OCI-M2 (cell line): Measurements from ENCODE around the gene ESRRG.

Source experiments
- DNase-seq: peaks from one replicate; lab custom pipeline; 2025; ENCODE audit not compliant: unreplicated experiment; lab: John Stamatoyannopoulos, UW

ESRRG gene

DNA sequence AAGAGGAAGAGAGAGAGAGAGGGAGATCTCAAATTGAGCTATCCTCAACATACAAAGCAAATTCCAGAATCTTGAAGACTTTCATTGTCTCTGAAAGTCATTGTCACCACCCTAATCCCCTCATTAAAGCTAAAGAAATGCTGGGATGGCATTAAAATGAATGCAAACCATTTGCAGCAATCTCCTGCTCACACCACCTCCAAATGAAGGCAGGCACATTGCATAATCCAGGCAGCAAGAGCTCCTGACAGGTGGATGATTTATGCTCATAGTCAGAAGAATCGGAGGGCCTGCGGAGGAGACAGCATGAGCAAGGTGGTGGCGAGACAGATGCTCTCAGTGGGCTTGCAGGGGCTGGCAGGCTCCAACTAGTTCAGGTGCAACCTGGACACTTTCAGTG is 90.2 kb downstream of the ESRRG start:
- DNase-seq = no peak

DNA sequence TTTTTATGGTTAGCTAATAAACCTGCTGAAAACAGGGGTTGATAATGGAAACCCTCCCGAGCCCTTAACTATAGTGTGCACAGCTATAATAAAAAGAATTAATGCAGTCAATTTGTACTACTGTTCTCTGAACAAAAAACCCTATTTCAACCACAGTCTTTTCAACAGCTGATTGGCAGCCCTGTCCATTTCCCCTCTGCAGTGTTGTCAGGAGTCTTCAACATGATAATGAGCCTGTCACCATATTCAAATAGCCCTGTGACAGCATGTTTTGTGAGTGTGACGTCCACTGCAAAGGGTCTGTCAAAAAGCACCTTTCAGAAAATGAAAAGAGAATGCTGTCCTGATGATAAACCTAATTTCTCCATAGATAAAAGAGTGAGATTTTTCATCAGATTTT is 92.7 kb downstream of the ESRRG start:
- DNase-seq = no peak

DNA sequence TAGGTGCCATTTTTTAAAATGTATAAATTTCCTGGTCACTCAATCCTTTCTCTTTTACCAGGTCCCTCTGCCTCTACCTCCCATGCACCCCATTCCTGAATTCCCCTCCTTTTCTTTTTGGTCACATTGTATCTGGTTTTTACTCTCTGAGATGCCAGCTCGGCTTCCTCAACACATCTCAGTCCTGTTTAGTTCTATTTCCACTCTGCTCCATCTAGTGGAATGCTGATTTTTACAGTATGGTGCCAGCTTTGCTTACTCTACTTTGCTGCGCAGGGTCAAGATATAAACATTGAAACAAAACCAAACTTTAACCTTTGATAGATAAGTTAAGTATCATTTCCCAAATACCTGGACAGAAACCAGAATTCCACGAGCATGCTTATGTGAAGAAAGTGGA is 96.0 kb downstream of the ESRRG start:
- no peak for DNase-seq

DNA sequence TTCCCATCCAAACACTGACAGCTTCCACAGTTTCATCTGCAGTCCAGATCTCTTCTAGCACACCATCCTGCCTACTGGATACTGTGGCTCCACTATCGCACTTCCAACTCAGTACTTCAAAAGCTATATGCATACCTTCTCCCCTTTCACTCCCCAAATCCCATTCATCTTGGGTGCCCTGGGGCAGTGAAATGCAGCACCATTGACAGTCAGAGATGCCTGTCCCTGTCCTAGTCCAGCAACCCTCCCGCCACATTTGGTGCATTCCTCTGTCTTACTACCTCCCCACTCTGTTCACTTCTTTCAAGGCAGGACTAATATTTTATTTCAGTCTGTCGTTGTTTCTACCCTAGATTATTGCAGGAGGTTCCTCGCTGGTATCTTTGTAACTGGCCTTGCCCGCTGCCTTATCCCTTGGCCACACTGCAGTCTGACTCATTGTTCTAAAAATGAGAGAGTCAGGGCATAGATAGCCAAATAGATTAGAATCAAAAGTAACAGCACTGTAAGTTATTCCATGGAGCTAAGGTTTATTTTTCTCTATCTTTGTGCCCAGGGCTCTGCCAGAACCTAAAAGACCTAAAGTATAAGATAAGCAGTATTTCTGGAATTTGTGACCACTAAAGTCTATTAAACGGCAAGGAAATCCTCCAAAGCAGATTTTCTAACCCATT is 96.7 kb downstream of the ESRRG start:
- no peak for DNase-seq

DNA sequence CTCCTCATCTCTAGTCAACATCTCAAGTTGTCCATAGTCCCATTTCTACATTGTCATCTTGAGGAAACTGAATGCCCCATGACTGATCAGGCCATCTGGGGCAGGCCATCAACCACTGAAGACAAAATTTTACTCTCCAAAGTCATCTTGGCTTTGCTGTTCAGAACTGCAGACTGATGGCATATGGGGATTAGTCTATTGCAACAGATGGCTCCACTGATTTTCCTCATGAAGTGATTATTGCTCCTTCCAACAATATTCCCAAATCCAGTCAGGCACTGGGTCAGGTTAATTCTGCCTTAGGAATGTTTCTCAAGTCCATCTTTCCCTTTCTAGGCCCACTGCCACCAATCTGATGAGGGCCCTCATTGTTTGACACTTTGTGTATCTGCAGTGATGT is 101.7 kb downstream of the ESRRG start:
- no peak for DNase-seq

DNA sequence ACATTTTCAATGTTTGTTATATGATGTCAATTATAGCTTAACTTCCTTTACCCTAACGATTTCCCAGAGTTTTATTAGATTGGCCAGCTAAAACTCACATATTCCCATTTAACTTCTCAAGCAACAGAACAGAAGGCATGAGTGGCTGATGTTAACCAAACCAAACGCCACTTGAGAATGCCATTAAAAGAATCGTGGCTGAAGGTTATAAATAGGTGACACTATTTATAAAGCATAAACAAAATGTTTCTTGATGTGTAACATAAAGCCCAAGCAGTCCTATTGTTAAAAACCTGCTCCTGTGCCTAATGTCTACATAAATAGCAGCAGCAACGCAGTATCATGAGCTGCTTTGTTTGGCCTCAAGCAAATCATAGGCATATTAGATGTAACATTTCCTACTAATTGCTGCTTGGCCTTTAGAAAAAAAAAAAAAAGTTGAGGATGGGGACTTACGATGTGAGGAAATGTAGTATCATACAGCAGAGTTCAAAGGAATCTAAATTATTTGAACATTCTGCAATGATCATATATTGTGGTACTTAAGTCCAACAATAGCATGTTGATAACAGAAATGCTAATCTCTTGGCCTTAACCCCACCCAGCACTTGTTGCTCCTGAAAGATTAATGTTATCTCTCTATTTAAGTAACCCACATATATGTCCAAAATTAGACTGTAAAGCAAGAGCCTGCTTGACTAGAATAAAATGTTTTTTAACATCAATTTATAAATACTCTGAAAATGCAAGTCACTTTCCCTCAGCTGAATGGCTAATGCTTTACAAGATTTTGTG is 106.0 kb downstream of the ESRRG start:
- DNase-seq = no peak

DNA sequence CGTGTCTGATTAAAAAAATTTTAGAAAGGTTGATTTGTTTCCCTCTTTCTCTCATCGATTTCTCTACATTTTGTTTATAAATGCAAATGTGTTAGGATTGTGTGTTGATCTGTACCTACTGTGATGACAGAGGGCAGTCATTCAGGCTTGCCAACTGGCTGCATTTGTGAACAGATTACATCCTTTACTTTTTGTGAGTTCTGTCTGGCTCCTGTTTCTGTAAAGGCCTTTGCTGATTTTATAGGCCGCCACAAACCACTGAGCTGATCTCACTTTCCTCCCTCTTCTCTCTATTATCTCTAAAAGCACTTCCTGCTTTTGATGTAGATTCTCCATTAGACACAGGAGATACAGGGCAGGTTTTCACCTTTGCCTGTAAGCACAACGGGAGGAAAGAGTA is 106.8 kb downstream of the ESRRG start:
- DNase-seq = no peak

DNA sequence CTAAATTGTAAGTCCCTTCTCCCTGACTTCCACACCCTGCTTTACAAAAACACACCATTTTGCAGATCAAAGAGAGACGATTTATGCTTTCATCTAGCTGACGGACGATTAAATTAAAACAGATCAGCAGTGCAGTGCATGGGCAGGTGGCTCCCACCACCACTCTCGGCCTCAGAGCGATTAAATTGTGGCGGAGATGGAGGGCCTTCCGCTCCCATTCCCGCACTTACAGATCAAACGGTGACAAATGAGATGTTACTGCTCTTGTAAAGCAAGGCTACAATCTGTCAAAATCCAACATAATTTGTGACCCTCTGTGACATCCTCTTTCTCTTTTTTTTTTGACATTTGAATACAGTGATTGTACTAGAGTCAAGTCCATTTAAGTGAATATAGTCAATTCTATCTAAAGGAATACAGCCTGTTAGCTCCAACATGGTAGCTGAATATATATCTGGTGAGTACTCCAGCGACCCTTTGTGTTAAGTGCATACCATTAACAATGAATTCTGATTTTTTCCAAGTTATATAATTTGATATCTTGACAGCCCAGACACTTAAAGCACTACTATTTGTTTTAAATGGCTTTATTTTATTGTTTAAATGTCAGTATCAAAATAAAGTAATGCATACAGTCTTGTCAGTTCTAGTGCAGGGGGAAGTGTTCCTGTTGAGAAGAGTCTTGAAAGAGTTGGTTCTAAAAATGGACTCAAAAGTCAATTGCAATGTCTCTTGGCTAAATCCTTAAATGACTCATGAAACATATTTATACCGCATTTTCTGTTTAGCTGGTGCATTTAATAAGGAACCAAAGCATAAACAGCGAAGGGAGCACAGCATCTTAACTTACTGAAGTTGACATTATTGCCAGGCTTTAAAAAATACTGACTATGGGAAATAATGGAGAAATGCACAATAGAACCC is 109.0 kb downstream of the ESRRG start:
- DNase-seq = no peak

DNA sequence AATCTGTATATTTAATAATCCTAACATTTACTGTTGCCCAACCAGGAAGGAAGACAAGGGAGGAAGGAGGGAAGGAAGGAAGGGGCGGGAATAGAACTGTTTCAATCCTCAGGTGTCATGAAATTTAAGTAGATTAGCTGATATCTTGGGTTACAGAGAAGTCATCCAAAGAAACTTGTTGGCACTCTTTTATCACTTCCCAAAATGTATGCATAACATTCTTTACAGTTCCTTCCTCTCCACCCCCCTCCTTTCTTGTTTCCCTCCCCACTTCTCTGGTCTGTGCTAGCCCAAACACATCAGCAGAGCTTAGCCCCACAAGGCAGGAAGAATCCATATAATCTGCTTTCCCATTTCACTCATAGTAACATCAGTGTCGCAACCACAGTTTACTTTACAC is 110.9 kb downstream of the ESRRG start:
- DNase-seq = no peak

DNA sequence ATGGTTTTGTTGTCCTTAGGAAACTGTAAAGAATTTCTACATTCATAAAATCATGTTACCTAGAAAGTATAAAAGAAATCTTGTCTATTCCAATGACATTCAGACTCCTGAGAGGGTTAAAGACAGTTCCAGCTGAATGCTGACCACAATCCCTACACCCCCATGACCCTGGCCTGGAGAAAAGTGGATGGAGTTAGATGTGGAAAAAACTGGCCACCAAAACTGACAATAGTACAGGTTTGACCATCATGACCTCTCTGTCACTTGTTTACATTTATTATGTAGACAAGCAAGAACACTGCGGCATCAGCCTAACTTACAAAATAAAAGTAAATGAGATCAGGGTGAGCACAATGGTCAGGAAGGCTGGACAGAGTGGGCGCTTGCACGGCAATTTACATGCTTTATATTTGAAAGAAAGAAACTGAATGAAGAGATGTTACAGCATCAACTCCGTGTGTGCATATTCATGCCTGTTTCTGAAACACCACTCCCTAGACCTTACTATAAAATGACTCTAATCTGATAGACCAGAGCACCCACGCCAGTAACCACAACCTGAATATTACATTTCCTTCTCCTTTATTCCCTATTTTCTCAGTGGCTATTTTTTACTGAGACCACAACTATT is 116.0 kb downstream of the ESRRG start:
- no peak for DNase-seq

DNA sequence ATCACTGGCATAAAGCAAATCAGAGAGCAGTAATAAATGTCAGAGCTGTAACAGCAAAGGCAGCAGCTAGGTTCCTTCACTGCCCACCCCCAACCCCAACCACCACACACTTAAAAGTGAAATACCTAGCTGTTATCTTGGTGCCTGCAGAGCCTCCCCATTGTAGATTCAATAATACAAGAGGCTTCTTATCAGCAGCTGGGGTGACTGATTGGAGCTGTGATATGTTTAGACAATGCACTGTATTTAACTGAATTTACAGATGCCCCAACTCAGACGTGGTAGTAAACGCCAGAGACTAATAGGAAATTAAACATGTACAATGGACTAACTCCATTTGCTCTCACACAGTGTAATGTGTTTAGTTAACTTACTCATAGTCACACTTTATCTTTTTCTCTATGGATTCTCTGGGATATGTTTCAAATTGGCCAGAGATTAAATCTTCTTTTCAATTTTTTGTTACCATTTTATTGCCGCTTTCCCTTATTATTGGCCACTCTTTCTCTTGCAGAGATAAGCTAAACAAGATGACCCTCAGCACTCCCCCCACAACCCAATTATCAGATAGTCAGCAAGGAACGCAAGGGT is 117.1 kb downstream of the ESRRG start:
- no peak for DNase-seq

DNA sequence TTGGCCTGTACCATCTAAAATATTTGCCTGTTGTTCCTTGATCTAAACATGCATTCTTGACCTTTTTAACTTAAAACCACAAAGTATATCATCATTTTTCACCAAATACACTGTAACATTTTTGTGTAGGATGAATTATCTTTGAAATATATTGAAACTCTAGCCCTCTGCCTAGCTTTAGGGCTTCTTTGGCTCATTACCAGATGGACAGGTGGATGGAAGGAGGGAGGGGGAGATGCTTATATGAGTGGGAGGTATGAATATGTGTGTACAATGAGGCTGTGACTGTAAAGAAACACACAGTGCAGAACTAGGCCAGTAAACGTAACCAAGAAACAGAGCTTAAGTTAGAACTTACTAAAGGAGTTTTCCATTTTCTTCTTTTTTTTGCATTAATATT is 118.5 kb downstream of the ESRRG start:
- no peak for DNase-seq

DNA sequence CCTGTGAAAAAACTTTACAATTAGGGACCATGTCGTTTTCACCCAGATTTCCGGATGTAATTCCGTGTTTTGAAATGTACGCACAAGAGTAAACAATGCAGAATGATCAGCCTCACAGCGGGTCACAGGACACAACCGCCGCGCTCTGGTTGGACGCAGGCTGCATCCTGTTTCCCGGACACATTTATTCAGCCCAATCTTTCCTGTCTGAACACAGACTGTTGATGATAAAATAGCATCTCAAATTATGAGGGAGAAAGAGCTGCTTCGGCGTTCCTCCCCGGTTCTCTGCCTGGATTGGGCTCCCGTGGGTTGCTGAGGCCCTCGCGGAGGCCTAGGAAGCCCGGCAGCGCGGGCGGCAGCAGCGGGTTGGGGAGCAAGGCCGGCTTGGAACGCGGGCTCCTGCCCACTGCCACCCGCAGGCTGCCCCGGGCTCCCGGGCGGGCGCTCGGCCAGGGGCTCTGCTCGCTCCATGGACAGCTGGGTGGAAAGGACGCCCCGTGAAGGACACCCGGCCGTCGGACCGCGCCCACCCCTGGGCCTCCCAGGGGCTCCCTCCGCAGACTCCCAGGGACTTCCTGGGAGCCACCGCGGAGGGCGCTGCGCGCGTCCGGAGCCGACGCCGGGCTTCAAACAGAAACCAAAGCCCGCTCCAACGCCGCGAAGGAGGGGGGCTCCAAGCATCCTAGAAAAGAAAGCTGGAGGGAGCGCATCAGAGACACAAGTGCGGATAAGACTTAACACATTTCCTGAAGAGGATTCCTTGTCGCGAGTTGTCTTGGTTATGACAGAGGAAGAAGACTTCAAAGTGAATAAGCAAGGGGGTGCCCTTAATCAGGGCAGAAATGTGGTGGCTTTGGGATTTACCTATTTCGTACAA is 122.3 kb downstream of the ESRRG start:
- DNase-seq = no peak

DNA sequence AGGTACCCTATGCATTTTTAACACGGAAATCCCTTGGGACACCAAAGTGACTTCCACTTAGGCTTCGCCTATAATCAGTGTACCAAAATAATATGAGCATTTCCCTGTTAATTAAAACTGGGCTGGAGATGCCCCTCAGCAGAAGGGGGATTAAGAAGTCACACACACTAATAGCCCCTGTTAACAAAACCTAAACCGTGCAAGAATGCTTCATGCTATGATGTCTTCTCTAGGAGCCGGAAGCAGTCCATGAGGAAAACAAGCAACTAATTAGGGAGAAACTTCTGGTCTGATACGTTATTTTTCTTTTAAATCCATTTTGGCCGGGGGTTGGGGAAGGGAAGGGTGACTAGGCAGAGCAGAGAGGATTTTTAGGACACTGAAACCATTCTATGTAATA is 123.4 kb downstream of the ESRRG start:
- DNase-seq = no peak

DNA sequence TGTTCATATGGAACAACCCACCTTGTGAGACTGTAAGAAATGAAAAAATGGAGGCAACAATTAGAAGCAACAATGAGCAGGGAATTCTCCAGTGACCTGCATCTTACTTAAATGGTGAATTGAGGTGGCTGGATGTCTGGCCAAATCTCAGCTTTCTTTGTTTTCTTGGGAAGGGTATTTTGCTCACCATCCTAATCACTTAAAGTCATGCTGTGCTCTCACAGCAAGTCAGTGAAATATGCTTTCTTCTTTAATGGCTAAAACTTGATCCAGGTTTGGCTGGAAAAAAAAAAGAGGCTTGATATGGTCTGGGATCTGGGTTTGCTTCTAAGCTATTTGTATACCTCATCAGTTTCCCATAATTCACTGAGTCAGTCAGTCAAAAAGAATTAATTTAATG is 124.8 kb downstream of the ESRRG start:
- DNase-seq = no peak

DNA sequence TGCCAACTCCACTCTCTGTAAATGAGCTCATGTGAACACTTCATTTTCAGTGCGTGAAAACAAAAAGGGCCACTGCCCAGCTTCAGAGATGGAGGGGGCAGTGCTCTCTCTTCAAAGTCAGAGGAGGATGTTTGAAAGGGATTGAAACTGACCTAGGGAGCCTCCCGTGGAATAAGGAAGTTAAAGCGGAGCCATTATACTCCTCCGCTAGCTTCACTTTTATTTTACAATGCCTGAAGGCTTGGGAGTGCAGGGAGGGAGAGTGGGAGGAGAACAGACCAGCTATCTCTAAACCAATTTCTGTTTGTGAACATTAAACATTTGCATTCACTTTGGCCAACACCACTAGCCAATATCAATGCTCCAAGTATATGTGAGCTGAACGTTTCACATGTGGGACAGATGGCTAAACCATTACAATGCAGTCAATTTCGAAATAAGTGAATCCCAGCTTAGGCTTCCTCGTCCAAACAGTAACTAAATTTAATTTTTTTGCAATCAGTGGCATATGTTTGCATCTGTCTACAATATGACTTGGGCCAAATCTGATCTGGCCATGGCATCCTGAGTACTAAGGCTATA is 126.9 kb downstream of the ESRRG start:
- no peak for DNase-seq

DNA sequence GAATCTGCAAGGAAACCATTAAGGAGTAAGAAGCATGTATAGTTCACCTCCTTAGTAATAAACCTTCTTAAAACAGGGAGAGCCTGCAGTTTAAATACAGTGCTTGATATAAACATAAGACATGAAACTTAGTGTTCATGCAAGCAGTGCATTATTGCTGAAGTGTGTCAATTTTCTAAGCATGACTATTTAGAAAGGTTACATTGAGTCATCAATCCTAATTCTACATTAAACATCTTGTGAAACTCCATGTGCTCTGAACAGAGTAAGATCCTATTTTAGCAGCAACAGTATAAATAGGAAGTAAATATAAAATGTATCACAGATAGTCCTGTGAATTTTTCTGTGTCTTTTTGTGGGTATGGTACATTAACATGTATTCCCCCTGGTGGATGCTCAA is 135.5 kb downstream of the ESRRG start:
- no peak for DNase-seq

DNA sequence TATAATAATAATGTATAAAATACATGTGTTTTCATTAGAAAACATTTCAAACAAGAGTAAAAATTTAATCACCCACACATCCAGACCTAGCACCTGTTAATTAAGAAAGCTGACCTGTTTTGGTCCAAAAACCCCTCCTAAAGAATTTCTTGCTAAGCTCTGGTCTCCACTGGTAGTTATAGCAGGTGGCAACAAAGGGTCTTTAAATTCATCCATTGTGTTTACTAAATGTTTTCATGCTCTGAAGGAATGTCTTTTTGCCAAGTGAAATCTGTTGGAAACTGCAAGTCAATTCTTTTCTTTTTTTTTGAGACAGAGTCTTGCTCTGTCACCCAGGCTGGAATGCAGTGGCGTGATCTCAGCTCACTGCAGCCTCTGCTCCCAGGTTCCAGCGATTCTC is 141.1 kb downstream of the ESRRG start:
- no peak for DNase-seq

DNA sequence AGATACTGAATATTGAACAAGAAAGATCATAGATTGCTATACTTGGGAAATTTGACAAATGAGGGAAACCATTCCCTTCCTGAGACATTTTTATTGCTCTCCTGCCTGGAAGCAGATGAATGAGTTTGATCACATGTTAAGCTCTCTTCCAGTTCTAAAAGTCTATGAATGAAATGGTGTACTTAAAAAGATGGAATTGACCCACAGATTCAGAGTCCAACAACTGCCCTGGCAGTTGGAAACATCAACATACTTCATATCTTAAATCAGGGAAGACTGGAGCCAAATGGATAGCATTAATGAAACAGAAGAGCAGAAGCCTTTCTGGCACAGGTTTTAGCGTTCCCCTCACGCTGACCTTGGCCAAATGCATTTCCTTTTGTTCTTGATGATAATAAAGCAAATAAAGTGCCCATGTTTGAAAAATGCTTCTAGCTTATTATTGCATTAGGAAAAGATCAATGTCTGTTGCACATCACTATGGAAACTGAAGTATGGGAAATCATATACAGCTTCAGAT is 142.6 kb downstream of the ESRRG start:
- no peak for DNase-seq
